AG09319 (cell line): ENCODE data around the gene TIPARP.
"Not testable (repeated sequence)": the region's sequence is repeated elsewhere in the genome, so short reads cannot be mapped to it uniquely, and the experiment has no call there.

Experiments used
- DNase-seq: peaks from one replicate; pipeline ENCODE4 v3.0.0-alpha.2; 2010; ENCODE audit warnings: low read depth; ENCODE audit errors: extremely low read depth
- TF ChIP-seq, protein P1 (sequence below): IDR thresholded peaks from 2 replicates; pipeline ENCODE4 v1.5.1; 2011; ENCODE audit warnings: low read depth, mild to moderate bottlenecking, inconsistent platforms, low read length, moderate library complexity

Gene TIPARP

DNA sequence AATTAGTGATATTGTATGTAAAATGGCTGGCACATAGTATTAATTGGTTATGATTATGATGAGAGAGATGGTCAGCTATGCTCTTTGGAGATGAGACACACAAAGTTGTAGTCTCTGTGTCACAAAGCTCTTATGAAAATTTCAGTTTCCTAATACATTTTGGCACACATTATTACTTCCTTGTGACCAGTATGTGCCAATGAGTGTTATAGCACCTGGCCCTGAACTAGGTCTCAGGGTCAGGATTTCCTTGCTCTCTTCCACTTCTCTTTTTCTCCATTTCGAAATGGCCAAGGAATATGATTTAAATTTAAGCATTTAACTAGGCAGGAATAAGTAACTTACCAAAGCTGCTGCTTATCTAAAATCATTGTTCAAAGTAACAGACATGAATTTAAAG lies 28.0 kb downstream of the TIPARP start:
- TF ChIP-seq, protein P1, sequence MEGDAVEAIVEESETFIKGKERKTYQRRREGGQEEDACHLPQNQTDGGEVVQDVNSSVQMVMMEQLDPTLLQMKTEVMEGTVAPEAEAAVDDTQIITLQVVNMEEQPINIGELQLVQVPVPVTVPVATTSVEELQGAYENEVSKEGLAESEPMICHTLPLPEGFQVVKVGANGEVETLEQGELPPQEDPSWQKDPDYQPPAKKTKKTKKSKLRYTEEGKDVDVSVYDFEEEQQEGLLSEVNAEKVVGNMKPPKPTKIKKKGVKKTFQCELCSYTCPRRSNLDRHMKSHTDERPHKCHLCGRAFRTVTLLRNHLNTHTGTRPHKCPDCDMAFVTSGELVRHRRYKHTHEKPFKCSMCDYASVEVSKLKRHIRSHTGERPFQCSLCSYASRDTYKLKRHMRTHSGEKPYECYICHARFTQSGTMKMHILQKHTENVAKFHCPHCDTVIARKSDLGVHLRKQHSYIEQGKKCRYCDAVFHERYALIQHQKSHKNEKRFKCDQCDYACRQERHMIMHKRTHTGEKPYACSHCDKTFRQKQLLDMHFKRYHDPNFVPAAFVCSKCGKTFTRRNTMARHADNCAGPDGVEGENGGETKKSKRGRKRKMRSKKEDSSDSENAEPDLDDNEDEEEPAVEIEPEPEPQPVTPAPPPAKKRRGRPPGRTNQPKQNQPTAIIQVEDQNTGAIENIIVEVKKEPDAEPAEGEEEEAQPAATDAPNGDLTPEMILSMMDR, result no peak
- DNase-seq, result no peak

DNA sequence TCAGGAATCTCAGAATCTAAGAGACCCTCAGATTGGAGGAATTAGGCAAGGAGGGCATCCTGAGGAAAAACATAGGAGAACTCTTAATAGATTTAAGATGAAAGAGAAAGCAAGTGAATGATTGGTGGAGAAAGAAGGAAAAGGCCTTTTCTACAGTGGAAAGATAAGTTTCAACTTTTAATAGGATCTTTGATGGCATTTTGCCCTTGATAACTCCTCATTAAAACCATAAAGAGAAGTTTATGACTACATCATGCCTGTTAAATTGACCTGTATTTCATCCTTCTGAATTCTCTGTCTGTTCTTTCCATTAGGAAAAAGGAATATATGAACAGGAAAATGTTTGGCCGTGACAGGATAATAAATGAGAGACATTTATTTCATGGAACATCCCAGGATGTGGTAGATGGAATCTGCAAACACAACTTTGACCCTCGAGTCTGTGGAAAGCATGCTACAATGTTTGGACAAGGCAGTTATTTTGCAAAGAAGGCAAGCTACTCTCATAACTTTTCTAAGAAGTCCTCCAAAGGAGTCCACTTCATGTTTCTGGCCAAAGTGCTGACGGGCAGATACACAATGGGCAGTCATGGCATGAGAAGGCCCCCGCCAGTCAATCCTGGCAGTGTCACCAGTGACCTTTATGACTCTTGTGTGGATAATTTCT lies 30.1 kb downstream of the TIPARP start:
- no peak for DNase-seq
- TF ChIP-seq, protein P1, result no peak

DNA sequence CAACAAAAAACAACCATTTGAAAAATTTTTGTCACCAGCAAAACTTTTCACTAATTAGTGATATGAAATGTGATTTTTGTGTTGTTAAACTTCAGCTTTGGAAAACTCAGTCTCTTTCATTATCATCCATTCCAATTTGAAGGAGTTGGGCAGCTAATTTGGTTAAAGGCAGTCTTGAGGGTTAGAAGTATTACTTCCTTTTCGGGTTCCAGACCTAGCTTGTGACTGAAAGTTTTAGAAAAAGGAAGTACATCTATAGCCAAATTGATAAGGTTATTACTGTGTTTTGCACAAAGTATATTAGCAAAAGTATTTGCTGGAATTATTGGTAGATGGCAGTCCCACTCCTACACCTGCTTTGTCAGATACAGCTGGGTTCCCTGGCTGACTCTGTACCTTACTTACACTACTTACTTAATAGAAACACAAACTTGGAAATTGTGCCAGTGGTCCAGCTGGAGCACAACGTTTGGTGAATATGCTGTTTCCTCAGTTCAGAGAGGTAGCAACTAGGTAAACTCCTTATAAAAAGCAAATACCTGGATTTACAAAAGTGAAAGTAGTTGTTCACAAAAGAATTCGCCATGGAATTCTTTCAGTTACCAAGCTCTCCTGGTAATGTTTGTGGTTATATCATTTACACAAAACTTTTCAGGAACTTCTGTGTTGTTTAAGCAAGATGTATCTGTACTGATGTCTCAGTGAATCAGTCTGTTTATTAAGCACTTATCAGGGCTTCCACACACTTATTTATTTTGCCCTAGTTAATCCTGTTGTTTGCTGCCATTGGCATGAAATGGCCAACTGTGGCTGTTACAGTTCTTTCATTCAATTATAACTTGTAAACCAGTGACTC lies 31.6 kb downstream of the TIPARP start:
- DNase-seq, result no peak
- TF ChIP-seq, protein P1, result no peak

DNA sequence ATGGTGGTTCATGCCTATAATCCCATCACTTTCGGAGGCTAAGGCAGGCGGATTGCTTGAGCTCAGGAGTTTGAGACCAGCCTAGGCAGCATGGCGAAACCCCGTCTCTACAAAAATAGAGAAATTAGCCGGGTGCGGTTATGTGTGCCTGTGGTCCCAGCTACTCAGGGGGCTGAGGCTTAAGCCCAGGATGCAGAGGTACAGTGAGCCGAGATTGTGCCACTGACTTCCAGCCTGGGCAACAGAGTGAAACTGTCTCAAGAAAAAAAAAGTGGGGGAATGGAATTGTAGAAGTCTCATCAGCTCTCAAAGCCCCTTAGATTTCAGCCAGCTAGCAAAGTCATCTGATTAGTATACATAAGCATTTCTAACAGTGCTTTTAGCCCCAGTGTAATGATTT lies 33.2 kb downstream of the TIPARP start:
- no peak for DNase-seq
- TF ChIP-seq, protein P1, result no peak

DNA sequence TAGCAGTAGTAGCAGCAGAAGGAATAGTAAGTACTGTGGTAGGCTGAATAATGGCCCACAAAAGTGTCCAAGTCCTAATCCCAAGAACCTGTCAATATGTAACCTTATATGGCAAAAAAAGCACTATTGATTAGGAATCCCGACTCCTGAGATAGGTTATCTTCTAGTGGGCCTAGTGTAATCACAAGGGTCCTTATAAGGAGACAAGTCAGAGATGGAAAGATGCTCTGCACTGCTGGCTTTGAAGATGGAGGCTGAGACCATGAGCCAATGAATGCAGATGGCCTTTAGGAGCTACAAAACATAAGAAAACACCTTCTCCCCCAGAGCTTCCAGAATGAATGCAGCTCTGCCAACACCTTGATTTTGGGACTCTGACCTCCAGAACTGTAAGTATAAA lies 36.0 kb downstream of the TIPARP start:
- DNase-seq, result no peak
- TF ChIP-seq, protein P1, result no peak

DNA sequence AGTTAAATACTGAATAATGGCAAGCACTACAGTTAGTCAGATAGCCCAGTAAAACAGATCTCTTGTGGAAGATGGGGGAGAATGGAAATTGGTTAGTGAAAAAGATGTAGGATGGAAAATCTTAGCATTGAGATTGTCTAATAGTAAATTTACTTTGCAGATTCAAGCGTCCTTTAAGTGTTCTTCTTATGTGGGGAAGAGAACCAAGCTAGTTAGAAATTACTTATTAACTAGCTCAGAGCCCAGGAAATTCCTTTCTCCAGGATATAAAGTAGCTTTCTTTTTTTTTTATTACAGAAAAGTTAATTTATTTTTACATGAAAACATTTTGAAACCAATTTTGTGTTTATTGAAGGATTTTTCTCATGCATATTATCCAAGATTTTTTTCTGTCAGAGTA lies 36.7 kb downstream of the TIPARP start:
- TF ChIP-seq, protein P1, result no peak

DNA sequence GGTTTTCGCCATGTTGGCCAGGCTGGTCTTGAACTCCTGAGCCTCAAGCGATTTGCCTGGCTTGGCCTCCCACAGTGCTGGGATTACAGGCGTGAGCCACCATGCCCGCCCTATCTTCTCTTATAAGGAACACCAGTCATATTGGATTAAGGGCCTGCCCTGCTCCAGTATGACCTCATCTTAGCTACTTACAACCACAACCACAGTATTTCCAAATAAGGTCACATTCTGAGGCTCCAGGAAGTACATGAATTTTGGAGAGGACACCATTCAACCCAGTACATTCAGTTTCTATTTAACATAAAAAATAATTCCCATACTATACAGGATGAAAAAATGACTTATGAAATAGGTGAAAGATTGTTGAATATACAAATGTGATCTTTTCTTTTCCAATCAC lies 37.6 kb downstream of the TIPARP start:
- DNase-seq, result not testable (repeated sequence)

More for the DNA sequence above, 36.7 kb downstream of the TIPARP start:
- no peak for DNase-seq
